Gastrocnemius medialis (tissue), 4 donors: ENCODE data around the gene ZC3H7A. TPM values are rescaled to one million over a fixed set of nuclear protein-coding genes. Genes with fewer than 3 reads are reported as not detected.

ENCODE experiments used
- ATAC-seq, 2 donors: fragments of 150-250 bp; one replicate each; pipeline ENCODE4 v1.9.1; 2016
- DNase-seq, 2 donors: peaks; one replicate each; pipeline ENCODE4 v3.0.0-alpha.2; 2019
- H3K27ac ChIP-seq, 4 donors: fragments of 200-600 bp; sonication (generic); 1 replicate in 1 of 4; 2 replicates in 3 of 4; pipeline ENCODE4 v1.5.1; 2016 to 2018; ENCODE audit warnings: mild to moderate bottlenecking in 2 of 4, moderate library complexity in 1 of 4
- H3K27me3 ChIP-seq, 3 donors: fragments of 200-600 bp; sonication (generic) in 2 of 3; 1 replicate in 1 of 3; 2 replicates in 2 of 3; pipeline versions ENCODE4 v1.5.1 to v1.6.0; 2016 to 2019; ENCODE audit warnings: mild to moderate bottlenecking in 1 of 3, moderate library complexity in 1 of 3
- H3K36me3 ChIP-seq, 2 donors: fragments of 200-600 bp; sonication (generic) in 1 of 2; one replicate each; pipeline ENCODE4 v1.5.1; 2017 to 2018
- H3K4me1 ChIP-seq, 2 donors: fragments of 200-600 bp; sonication (generic) in 1 of 2; one replicate each; pipeline ENCODE4 v1.5.1; 2016 to 2017; ENCODE audit warnings: mild to moderate bottlenecking in 2 of 2
- H3K4me3 ChIP-seq, 4 donors: fragments of 200-600 bp; sonication (generic) in 3 of 4; 1 replicate in 1 of 4; 2 replicates in 3 of 4; pipeline ENCODE4 v1.5.1; 2016 to 2019; ENCODE audit warnings: mild to moderate bottlenecking in 2 of 4
- H3K9me3 ChIP-seq, 3 donors: fragments of 200-600 bp; sonication (generic) in 2 of 3; 1 replicate in 1 of 3; 2 replicates in 2 of 3; pipeline ENCODE4 v1.5.1; 2016 to 2019
- POLR2A ChIP-seq, 2 donors: fragments of 450-650 bp; IDR thresholded peaks; one replicate each; pipeline ENCODE4 v1.6.1; 2017; ENCODE audit warnings: antibody characterized with exemption in 2 of 2, mild to moderate bottlenecking in 2 of 2, moderate library complexity in 2 of 2
- in situ Hi-C, 4 donors: fragments of 200-750 bp; cut with MboI; loops; one replicate each; pipeline versions ENCODE4 v1.15.0 to v1.8.0; 2017; ENCODE audit warnings: low sequenced_read_pairs in 4 of 4
- intact Hi-C: fragments of 100-400 bp; cut with DNase I; formaldehyde crosslinking; loops from one replicate; pipeline ENCODE4 v1.15.1; 2023; ENCODE audit warnings: low total_unique reads
- total RNA-seq, 4 donors: library from RNA; depleted of rRNA; stranded (reverse); fragments of >200 nt; gene quantifications; one replicate each; pipeline versions ENCODE4 v1.1.0 to v1.2.3, GENCODE V29; 2016
- TF ChIP-seq, protein P1 (sequence below), 5 experiments: fragments of 450-650 bp in 3 of 5; fragments of 200-600 bp in 2 of 5; sonication (generic) in 2 of 5; IDR thresholded peaks in 4 of 5; conservative IDR thresholded peaks in 1 of 5; 1 replicate in 4 of 5; 2 replicates in 1 of 5; pipeline ENCODE4 v1.5.1; 2016 to 2019; ENCODE audit warnings: antibody characterized with exemption in 5 of 5, mild to moderate bottlenecking in 3 of 5, moderate library complexity in 3 of 5

ZC3H7A gene
- total RNA-seq, 4 donors from 2014 or later = 33.9 to 41.7 (median 37.9) TPM

- DNase-seq (no peak), ATAC-seq (no peak)
- H3K36me3 ChIP-seq = peaks cover 0 to 80% of the 10 kb centered on the region in 2 donors
- H3K27ac ChIP-seq = peak overlapping the region in 3 of 4 donors; percentile 17 to 95 (median 48)
- H3K4me1 ChIP-seq = peaks cover 25 to 29% of the 10 kb centered on the region in 2 donors
- TF ChIP-seq, protein P1, sequence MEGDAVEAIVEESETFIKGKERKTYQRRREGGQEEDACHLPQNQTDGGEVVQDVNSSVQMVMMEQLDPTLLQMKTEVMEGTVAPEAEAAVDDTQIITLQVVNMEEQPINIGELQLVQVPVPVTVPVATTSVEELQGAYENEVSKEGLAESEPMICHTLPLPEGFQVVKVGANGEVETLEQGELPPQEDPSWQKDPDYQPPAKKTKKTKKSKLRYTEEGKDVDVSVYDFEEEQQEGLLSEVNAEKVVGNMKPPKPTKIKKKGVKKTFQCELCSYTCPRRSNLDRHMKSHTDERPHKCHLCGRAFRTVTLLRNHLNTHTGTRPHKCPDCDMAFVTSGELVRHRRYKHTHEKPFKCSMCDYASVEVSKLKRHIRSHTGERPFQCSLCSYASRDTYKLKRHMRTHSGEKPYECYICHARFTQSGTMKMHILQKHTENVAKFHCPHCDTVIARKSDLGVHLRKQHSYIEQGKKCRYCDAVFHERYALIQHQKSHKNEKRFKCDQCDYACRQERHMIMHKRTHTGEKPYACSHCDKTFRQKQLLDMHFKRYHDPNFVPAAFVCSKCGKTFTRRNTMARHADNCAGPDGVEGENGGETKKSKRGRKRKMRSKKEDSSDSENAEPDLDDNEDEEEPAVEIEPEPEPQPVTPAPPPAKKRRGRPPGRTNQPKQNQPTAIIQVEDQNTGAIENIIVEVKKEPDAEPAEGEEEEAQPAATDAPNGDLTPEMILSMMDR (IDR thresholded peaks at IDR 0.05 in 4 of 5, conservative IDR thresholded peaks at IDR 0.05 in 1 of 5) = no peak
- no peak for TF ChIP-seq POLR2A (IDR thresholded peaks at IDR 0.05)
- H3K27me3 ChIP-seq = no peaks in the 10 kb centered on the region
- in situ Hi-C loops (no loop called here), intact Hi-C loops (loop anchor here (10.0 kb wide), 1 partner anchor 786 kb away; the partner anchor contains the start of genes CLEC16A and DEXI)
- H3K4me3 ChIP-seq = no peak overlapping the region
- H3K9me3 ChIP-seq = no peaks in the 10 kb centered on the region
Measured at GRCh38 chr16:11731222-11731621, 65.8 kb downstream of the ZC3H7A start.

DNA sequence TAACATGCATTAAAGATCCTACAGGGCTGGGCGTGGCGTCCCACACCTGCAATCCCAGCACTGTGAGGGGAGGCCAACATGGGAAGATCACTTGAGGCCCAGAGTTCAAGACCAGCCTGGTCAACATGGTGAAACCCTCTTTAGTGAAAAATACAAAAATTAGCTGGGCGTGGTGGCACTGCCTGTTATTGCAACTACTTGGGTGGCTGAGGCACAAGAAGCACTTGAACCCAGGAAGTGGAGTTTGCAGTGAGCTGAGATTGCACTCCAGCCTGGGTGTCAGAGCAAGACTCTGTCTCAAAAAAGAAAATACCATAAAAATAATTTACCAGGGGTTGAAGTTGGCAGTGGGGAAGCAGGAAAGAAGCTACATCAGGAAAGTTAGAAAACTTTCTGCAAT, 67.3 kb downstream of the ZC3H7A start:
- H3K4me1 ChIP-seq = peaks cover 12 to 16% of the 10 kb centered on the region in 2 donors
- H3K36me3 ChIP-seq = peaks cover 0 to 85% of the 10 kb centered on the region in 2 donors
- DNase-seq = no peak
- H3K9me3 ChIP-seq = no peaks in the 10 kb centered on the region
- H3K4me3 ChIP-seq = no peak overlapping the region
- peak overlapping the region in 3 of 4 donors; percentile 60 to 95 (median 65) for H3K27ac ChIP-seq
- ATAC-seq = no peak
- intact Hi-C loops (loop anchor here (10.0 kb wide), 1 partner anchor 785 kb away; the partner anchor contains the start of genes CLEC16A and DEXI), in situ Hi-C loops (no loop called here)
- no peaks in the 10 kb centered on the region for H3K27me3 ChIP-seq
- TF ChIP-seq, protein P1 (IDR thresholded peaks at IDR 0.05 in 4 of 5, conservative IDR thresholded peaks at IDR 0.05 in 1 of 5) = no peak
- no peak for TF ChIP-seq POLR2A (IDR thresholded peaks at IDR 0.05)

DNA sequence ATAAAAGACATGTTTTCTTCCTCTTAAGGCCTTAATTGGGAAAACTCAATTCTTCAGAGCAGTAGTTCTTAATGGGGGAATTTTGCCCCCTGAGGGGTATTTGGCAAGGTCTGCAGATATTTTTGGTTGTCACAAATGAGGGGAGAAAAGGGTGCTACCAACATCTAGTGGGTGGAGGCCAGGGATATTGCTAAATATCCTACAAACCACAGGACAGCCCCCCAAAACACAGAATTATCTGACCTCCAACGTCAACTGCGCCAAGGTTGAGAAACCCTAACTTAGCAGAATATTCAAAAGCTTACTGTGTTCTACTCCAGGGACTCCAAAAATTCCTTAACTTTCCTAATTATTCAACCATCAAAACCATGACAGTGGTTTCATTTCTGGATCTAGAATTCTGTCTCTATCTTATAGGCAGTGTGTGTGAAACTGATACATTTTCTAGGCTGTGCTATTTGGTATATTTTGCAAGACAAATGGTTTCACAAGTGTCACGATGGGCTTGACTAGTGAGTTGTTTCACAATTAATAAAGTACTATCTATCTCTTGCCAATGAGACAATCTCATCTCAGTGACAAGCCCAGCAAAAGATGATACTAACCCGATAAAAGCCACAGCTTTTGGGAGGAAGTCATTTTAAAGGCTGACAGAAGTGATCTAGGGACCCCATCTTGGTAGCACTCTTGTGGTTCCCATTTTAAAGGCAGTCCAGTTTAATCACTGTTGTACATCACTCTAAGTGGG, 69.1 kb downstream of the ZC3H7A start:
- no peak for DNase-seq
- Histone ChIP-seq H3K27me3 (no peaks in the 10 kb centered on the region), H3K36me3 (peaks cover 0 to 76% of the 10 kb centered on the region in 2 donors), H3K9me3 (no peaks in the 10 kb centered on the region), H3K4me1 (peaks cover 0 to 9% of the 10 kb centered on the region in 2 donors), H3K4me3 (no peak overlapping the region), H3K27ac (peak overlapping the region; percentile 11 to 95 (median 62))
- in situ Hi-C loops (no loop called here), intact Hi-C loops (no loop called here)
- peak in 1 of 2 donors; percentile 87 for ATAC-seq
- TF ChIP-seq POLR2A (IDR thresholded peaks at IDR 0.05) = no peak
- TF ChIP-seq, protein P1 (IDR thresholded peaks at IDR 0.05 in 4 of 5, conservative IDR thresholded peaks at IDR 0.05 in 1 of 5) = no peak

GRCh38 chr16:11726008-11726407, 71.0 kb downstream of the ZC3H7A start:
- in situ Hi-C loops (no loop called here), intact Hi-C loops (no loop called here)

More at GRCh38 chr16:11726008-11726407, 71.0 kb downstream of the ZC3H7A start:
- Histone ChIP-seq H3K9me3 (no peaks in the 10 kb centered on the region), H3K36me3 (peaks cover 0 to 63% of the 10 kb centered on the region in 2 donors), H3K4me1 (peaks cover 0 to 16% of the 10 kb centered on the region in 2 donors), H3K27ac (peak overlapping the region in 3 of 4 donors; percentile 29 to 65 (median 60)), H3K27me3 (no peaks in the 10 kb centered on the region), H3K4me3 (no peak overlapping the region)
- ATAC-seq (no peak), DNase-seq (no peak)
- TF ChIP-seq POLR2A (IDR thresholded peaks at IDR 0.05) = no peak
- TF ChIP-seq, protein P1 (IDR thresholded peaks at IDR 0.05 in 4 of 5, conservative IDR thresholded peaks at IDR 0.05 in 1 of 5) = no peak
